Liver (tissue), 9 donors: ENCODE measurements around the gene ADGRG3. TPM values are rescaled to one million over a fixed set of nuclear protein-coding genes. Genes with fewer than 3 reads are reported as not detected.

Experiments
- DNase-seq: peaks from one replicate; pipeline ENCODE4 v3.0.0-alpha.2; 2017; ENCODE audit warnings: low spot score
- H3K27ac ChIP-seq, 2 donors: one replicate each; pipeline ENCODE4 v1.7.0; 2013; ENCODE audit warnings: inconsistent platforms in 2 of 2, low read length in 2 of 2, control low read depth in 1 of 2, low read depth in 1 of 2, mild to moderate bottlenecking in 1 of 2
- H3K27me3 ChIP-seq, 4 donors: one replicate each; pipeline versions ENCODE4 v1.6.1 to v1.7.0; 2013; ENCODE audit warnings: low read length in 3 of 4, inconsistent platforms in 1 of 4, mild to moderate bottlenecking in 1 of 4, moderate library complexity in 1 of 4; ENCODE audit not compliant: control insufficient read depth in 4 of 4, insufficient read depth in 4 of 4
- H3K36me3 ChIP-seq, 4 donors: one replicate each; pipeline versions ENCODE4 v1.6.1 to v1.7.0; 2013; ENCODE audit warnings: low read length in 3 of 4, mild to moderate bottlenecking in 3 of 4, low read depth in 1 of 4, moderate library complexity in 1 of 4; ENCODE audit not compliant: control insufficient read depth in 4 of 4, insufficient read depth in 3 of 4
- H3K4me1 ChIP-seq, 4 donors: one replicate each; pipeline versions ENCODE4 v1.6.1 to v1.7.0; 2013; ENCODE audit warnings: low read length in 3 of 4, mild to moderate bottlenecking in 3 of 4, moderate library complexity in 1 of 4; ENCODE audit not compliant: control insufficient read depth in 4 of 4, insufficient read depth in 4 of 4
- H3K4me3 ChIP-seq, 3 donors: one replicate each; pipeline versions ENCODE4 v1.6.1 to v1.7.0; 2013; ENCODE audit warnings: low read length in 3 of 3, control low read depth in 1 of 3, low read depth in 1 of 3, mild to moderate bottlenecking in 1 of 3
- H3K9ac ChIP-seq, 2 donors: one replicate each; pipeline ENCODE4 v1.7.0; 2013; ENCODE audit warnings: low read length in 2 of 2, mild to moderate bottlenecking in 2 of 2, moderate library complexity in 2 of 2, control low read depth in 1 of 2, low read depth in 1 of 2
- H3K9me3 ChIP-seq, 4 donors: one replicate each; pipeline versions ENCODE4 v1.6.1 to v1.7.0; 2013; ENCODE audit warnings: low read length in 3 of 4; ENCODE audit not compliant: control insufficient read depth in 4 of 4
- EGR1 ChIP-seq, 2 donors: IDR thresholded peaks; 2 replicates each; pipeline ENCODE4 v1.6.1; 2016 to 2018; ENCODE audit warnings: antibody characterized with exemption in 2 of 2, low read depth in 2 of 2
- FOXA1 ChIP-seq: IDR thresholded peaks from 2 replicates; pipeline ENCODE4 v1.6.1; 2016; ENCODE audit warnings: antibody characterized with exemption
- GABPA ChIP-seq, 2 donors: IDR thresholded peaks in 1 of 2; conservative IDR thresholded peaks in 1 of 2; 2 replicates each; pipeline ENCODE4 v1.6.1; 2016; ENCODE audit warnings: antibody characterized with exemption in 2 of 2, mild to moderate bottlenecking in 1 of 2, moderate library complexity in 1 of 2
- HNF4A ChIP-seq, 2 donors: conservative IDR thresholded peaks; 2 replicates each; pipeline ENCODE4 v1.6.1; 2016; ENCODE audit warnings: antibody characterized with exemption in 2 of 2, mild to moderate bottlenecking in 2 of 2
- HNF4G ChIP-seq: IDR thresholded peaks from 2 replicates; pipeline ENCODE4 v1.6.1; 2016; ENCODE audit warnings: antibody characterized with exemption
- JUND ChIP-seq, 2 donors: IDR thresholded peaks; 2 replicates each; pipeline ENCODE4 v1.6.1; 2016; ENCODE audit warnings: antibody characterized with exemption in 2 of 2
- NR2F2 ChIP-seq: IDR thresholded peaks from 2 replicates; pipeline ENCODE4 v1.6.1; 2016; ENCODE audit warnings: antibody characterized with exemption
- RAD21 ChIP-seq, 2 donors: IDR thresholded peaks; 2 replicates each; pipeline ENCODE4 v1.6.1; 2016; ENCODE audit warnings: antibody characterized with exemption in 2 of 2, mild to moderate bottlenecking in 2 of 2
- RXRA ChIP-seq, 2 donors: IDR thresholded peaks; 2 replicates each; pipeline ENCODE4 v1.6.1; 2017 to 2018; ENCODE audit warnings: antibody characterized with exemption in 2 of 2, mild to moderate bottlenecking in 1 of 2
- SP1 ChIP-seq: IDR thresholded peaks from 2 replicates; pipeline ENCODE4 v1.6.1; 2018; ENCODE audit warnings: antibody characterized with exemption, mild to moderate bottlenecking
- TAF1 ChIP-seq: conservative IDR thresholded peaks from 2 replicates; pipeline ENCODE4 v1.6.1; 2016; ENCODE audit warnings: antibody characterized with exemption, mild to moderate bottlenecking
- YY1 ChIP-seq: IDR thresholded peaks from 2 replicates; pipeline ENCODE4 v1.6.1; 2016; ENCODE audit warnings: antibody characterized with exemption, mild to moderate bottlenecking
- ZBTB33 ChIP-seq: IDR thresholded peaks from 2 replicates; pipeline ENCODE4 v1.6.1; 2016; ENCODE audit warnings: antibody characterized with exemption
- WGBS: extraction: QIAGEN DNeasy Blood & Tissue Kit; methylation state at CpG from one replicate; pipeline ENCODE4 v1.1.7; 2013; 5-methylcytosine and 5-hydroxymethylcytosine counted together
- polyA plus RNA-seq, 2 donors: library from polyadenylated mRNA; stranded (reverse) in 1 of 2; unstranded in 1 of 2; fragments of 200-250 nt in 1 of 2; fragments of >200 nt in 1 of 2; fragmentation: Nextera tagmentation in 1 of 2; extraction: Ambion mirVana in 1 of 2; gene quantifications; one replicate each; pipeline versions ENCODE4 v1.2.1 to v1.2.3, GENCODE V29; 2013 to 2015
- total RNA-seq, 2 donors: library from RNA; depleted of rRNA; stranded (reverse); fragments of >200 nt; gene quantifications; one replicate each; pipeline ENCODE4 v1.2.3, GENCODE V29; 2014
- TF ChIP-seq, protein P1 (sequence below): IDR thresholded peaks from 2 replicates; pipeline ENCODE4 v1.6.1; 2016; ENCODE audit warnings: antibody characterized with exemption
- TF ChIP-seq, protein P2 (sequence below): IDR thresholded peaks from 2 replicates; pipeline ENCODE4 v1.6.1; 2016; ENCODE audit warnings: antibody characterized with exemption, mild to moderate bottlenecking
- TF ChIP-seq, protein P3 (sequence below): IDR thresholded peaks from 2 replicates; pipeline ENCODE4 v1.6.1; 2016; ENCODE audit warnings: antibody characterized with exemption
- donor health status: healthy.
- donor health status: healthy.
- donor health status: healthy.
- donor health status: healthy.
- donor health status: healthy.

The ADGRG3 gene
- total and polyA plus RNA-seq, 4 donors = 0.52 to 3.2 (median 1.0) TPM

DNA sequence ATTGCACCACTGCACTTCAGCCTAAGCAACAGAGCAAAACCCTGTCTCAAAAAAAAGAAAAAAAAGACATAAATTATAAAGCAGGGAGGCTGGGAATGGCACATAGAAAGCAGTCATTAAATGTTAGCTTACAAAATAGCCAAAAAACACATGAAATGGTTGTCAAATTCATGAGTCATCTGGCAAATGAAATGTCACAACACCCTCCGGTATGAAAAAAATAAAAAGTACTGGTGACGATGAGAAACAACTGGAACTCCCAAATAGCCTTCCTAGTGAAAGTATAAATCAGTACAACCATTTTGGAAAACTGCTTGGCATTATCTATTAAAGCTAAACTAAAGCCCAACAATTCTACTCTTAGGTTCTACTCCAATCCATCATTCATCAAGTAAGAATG lies 63.9 kb downstream of the ADGRG3 start (continued):
- no peak for TF ChIP-seq RAD21 (IDR thresholded peaks at IDR 0.05)
- no peak for TF ChIP-seq NR2F2

- no peaks in the 10 kb centered on the region for H3K36me3 ChIP-seq
- no peak overlapping the region for H3K27ac ChIP-seq
- DNase-seq = no peak
- H3K4me1 ChIP-seq = peaks cover 8 to 22% (median 18%) of the 10 kb centered on the region in 4 donors
- TF ChIP-seq EGR1 (IDR thresholded peaks at IDR 0.05; ENCODE audit: low read depth in 2 of 2) (no peak), NR2F2 (no peak), ZBTB33 (no peak), TAF1 (no peak), HNF4A (conservative IDR thresholded peaks at IDR 0.05) (no peak), YY1 (no peak), GABPA (IDR thresholded peaks at IDR 0.05 in 1 of 2, conservative IDR thresholded peaks at IDR 0.05 in 1 of 2) (no peak), RAD21 (IDR thresholded peaks at IDR 0.05) (no peak), FOXA1 (no peak), RXRA (IDR thresholded peaks at IDR 0.05) (no peak), JUND (IDR thresholded peaks at IDR 0.05) (no peak), SP1 (no peak)
- TF ChIP-seq, protein P1, sequence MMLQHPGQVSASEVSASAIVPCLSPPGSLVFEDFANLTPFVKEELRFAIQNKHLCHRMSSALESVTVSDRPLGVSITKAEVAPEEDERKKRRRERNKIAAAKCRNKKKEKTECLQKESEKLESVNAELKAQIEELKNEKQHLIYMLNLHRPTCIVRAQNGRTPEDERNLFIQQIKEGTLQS = no peak
- TF ChIP-seq, protein P2, sequence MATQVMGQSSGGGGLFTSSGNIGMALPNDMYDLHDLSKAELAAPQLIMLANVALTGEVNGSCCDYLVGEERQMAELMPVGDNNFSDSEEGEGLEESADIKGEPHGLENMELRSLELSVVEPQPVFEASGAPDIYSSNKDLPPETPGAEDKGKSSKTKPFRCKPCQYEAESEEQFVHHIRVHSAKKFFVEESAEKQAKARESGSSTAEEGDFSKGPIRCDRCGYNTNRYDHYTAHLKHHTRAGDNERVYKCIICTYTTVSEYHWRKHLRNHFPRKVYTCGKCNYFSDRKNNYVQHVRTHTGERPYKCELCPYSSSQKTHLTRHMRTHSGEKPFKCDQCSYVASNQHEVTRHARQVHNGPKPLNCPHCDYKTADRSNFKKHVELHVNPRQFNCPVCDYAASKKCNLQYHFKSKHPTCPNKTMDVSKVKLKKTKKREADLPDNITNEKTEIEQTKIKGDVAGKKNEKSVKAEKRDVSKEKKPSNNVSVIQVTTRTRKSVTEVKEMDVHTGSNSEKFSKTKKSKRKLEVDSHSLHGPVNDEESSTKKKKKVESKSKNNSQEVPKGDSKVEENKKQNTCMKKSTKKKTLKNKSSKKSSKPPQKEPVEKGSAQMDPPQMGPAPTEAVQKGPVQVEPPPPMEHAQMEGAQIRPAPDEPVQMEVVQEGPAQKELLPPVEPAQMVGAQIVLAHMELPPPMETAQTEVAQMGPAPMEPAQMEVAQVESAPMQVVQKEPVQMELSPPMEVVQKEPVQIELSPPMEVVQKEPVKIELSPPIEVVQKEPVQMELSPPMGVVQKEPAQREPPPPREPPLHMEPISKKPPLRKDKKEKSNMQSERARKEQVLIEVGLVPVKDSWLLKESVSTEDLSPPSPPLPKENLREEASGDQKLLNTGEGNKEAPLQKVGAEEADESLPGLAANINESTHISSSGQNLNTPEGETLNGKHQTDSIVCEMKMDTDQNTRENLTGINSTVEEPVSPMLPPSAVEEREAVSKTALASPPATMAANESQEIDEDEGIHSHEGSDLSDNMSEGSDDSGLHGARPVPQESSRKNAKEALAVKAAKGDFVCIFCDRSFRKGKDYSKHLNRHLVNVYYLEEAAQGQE = no peak
- TF ChIP-seq, protein P3, sequence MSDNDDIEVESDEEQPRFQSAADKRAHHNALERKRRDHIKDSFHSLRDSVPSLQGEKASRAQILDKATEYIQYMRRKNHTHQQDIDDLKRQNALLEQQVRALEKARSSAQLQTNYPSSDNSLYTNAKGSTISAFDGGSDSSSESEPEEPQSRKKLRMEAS = no peak
- WGBS = 76% methylated on average over 2 of the region's 2 CpGs
- H3K9ac ChIP-seq = no peak overlapping the region
- H3K27me3 ChIP-seq = no peaks in the 10 kb centered on the region
- no peaks in the 10 kb centered on the region for H3K9me3 ChIP-seq
- no peak overlapping the region for H3K4me3 ChIP-seq
Observed at GRCh38 chr16:57732714-57733113, 64.6 kb downstream of the ADGRG3 start.

DNA sequence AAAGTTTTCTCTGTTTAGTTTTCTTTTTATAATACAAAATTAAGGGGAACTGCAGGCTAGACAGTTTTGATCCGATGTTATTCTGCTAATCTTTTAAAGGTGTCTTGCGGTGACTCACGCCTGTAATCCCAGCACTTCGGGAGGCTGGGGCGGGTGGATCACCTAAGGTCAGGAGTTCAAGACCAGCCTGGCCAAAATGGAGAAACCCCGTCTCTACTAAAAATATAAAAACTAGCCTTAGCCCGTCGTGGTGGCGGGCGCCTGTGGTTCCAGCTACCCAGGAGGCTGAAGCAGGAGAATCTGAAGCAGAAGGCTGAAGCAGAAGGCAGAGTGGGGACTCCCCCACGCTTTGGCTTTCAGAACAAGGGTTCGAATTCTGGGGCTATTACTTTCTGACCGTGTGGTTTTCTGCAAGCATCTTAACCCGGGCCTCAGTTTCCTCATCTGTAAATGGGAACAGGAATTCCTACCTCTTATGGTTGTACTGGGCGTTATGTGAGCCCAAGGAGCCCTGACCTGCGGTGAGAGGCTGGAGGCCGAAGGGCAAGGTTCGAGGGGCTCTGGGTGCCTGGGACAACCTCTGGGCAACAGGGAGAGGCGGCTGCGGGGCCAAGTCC lies 66.3 kb downstream of the ADGRG3 start:
- WGBS = 54% methylated on average over 20 of the region's 20 CpGs
- TF ChIP-seq HNF4G = no peak
- no peak for TF ChIP-seq EGR1 (IDR thresholded peaks at IDR 0.05; ENCODE audit: low read depth in 2 of 2)
- TF ChIP-seq FOXA1 = no peak
- TF ChIP-seq, protein P2 = no peak
- no peak for TF ChIP-seq YY1
- no peak for TF ChIP-seq GABPA (IDR thresholded peaks at IDR 0.05 in 1 of 2, conservative IDR thresholded peaks at IDR 0.05 in 1 of 2)
- no peak for TF ChIP-seq ZBTB33
- TF ChIP-seq, protein P3 = no peak
- no peak for TF ChIP-seq SP1
- no peak for TF ChIP-seq HNF4A (conservative IDR thresholded peaks at IDR 0.05)
- TF ChIP-seq, protein P1 = no peak
- no peak for TF ChIP-seq NR2F2

More for the DNA sequence above, 66.3 kb downstream of the ADGRG3 start:
- Histone ChIP-seq H3K9ac (peak overlapping the region; percentile 59 to 98), H3K27me3 (no peaks in the 10 kb centered on the region), H3K4me1 (peaks cover 8 to 22% (median 18%) of the 10 kb centered on the region in 4 donors), H3K9me3 (no peaks in the 10 kb centered on the region), H3K4me3 (peak overlapping the region; percentile 62 to 91 (median 64)), H3K27ac (peak overlapping the region; percentile 68 to 92), H3K36me3 (no peaks in the 10 kb centered on the region)
- DNase-seq = no peak
